Mesendoderm (in vitro differentiated cells): ENCODE data around the gene PDGFD.

Experiments used
- DNase-seq: peaks from one replicate; pipeline ENCODE4 v3.0.0; 2013
- H2AK5ac ChIP-seq: 2 replicates; pipeline ENCODE4 v1.6.1; 2013; ENCODE audit warnings: low read length, inconsistent platforms
- H2BK120ac ChIP-seq: 2 replicates; pipeline ENCODE4 v1.6.1; 2013; ENCODE audit warnings: low read depth, mild to moderate bottlenecking, low read length, moderate library complexity, mixed read lengths
- H2BK15ac ChIP-seq: replicated peaks from 2 replicates; pipeline ENCODE4 v1.6.1; 2013; ENCODE audit warnings: low read depth, mild to moderate bottlenecking, moderate library complexity
- H2BK5ac ChIP-seq: 2 replicates; pipeline ENCODE4 v1.6.1; 2013; ENCODE audit warnings: low read length, inconsistent platforms
- H3K18ac ChIP-seq: 2 replicates; pipeline ENCODE4 v1.6.1; 2013; ENCODE audit warnings: mild to moderate bottlenecking, low read length, mixed read lengths
- H3K23ac ChIP-seq: one replicate; pipeline ENCODE4 v1.6.1; 2013; ENCODE audit warnings: low read length
- H3K27ac ChIP-seq: 2 replicates; pipeline ENCODE4 v1.5.1; 2013; ENCODE audit warnings: low read depth, mild to moderate bottlenecking, inconsistent platforms, low read length, moderate library complexity
- H3K27me3 ChIP-seq: 2 replicates; pipeline ENCODE4 v1.6.1; 2013; ENCODE audit warnings: low read length, control low read depth, mild to moderate bottlenecking, inconsistent platforms; ENCODE audit not compliant: insufficient read depth, poor library complexity
- H3K36me3 ChIP-seq: 2 replicates; pipeline ENCODE4 v1.6.1; 2013; ENCODE audit warnings: low read length, inconsistent platforms; ENCODE audit not compliant: control insufficient read depth, insufficient read depth
- H3K4ac ChIP-seq: one replicate; pipeline ENCODE4 v1.6.1; 2013; ENCODE audit warnings: low read depth, mild to moderate bottlenecking, low read length, moderate library complexity
- H3K4me1 ChIP-seq: 2 replicates; pipeline ENCODE4 v1.6.1; 2013; ENCODE audit warnings: low read depth, low read length, inconsistent platforms; ENCODE audit not compliant: control insufficient read depth
- H3K4me2 ChIP-seq: 2 replicates; pipeline ENCODE4 v1.6.1; 2013; ENCODE audit warnings: low read length
- H3K4me3 ChIP-seq: 2 replicates; pipeline ENCODE4 v1.5.1; 2013; ENCODE audit warnings: mild to moderate bottlenecking, low read length
- H3K56ac ChIP-seq: one replicate; pipeline ENCODE4 v1.6.1; 2013; ENCODE audit warnings: low read length
- H3K79me1 ChIP-seq: 2 replicates; pipeline ENCODE4 v1.6.1; 2013; ENCODE audit warnings: low read length, inconsistent platforms
- H3K79me2 ChIP-seq: 2 replicates; pipeline ENCODE4 v1.6.1; 2013; ENCODE audit warnings: mild to moderate bottlenecking, low read length; ENCODE audit not compliant: control insufficient read depth, insufficient read depth
- H3K9ac ChIP-seq: 2 replicates; pipeline ENCODE4 v1.6.1; 2013; ENCODE audit warnings: low read length, inconsistent platforms
- H4K5ac ChIP-seq: one replicate; pipeline ENCODE4 v1.6.1; 2013; ENCODE audit warnings: low read length
- H4K8ac ChIP-seq: one replicate; pipeline ENCODE4 v1.6.1; 2013; ENCODE audit warnings: low read depth, mild to moderate bottlenecking, control low read depth, low read length, moderate library complexity
- WGBS: extraction: QIAGEN DNeasy Blood & Tissue Kit; methylation state at CpG from one replicate; pipeline ENCODE4 v1.1.7; 2013; ENCODE audit warnings: low lambda C conversion rate, missing lambda C conversion rate; ENCODE audit not compliant: insufficient coverage; ENCODE audit errors: extremely low coverage; 5-methylcytosine and 5-hydroxymethylcytosine counted together

The PDGFD gene

GRCh38 chr11:104057908-104058307, 106.0 kb downstream of the PDGFD start:
- Histone ChIP-seq H3K9ac (no peak overlapping the region), H2BK15ac (no peak overlapping the region), H3K36me3 (no peaks in the 10 kb centered on the region), H3K4me3 (no peak overlapping the region), H3K4me2 (no peak overlapping the region), H3K23ac (no peak overlapping the region), H2BK120ac (no peak overlapping the region), H3K4ac (no peak overlapping the region), H4K8ac (no peak overlapping the region), H2BK5ac (no peak overlapping the region), H3K79me2 (no peaks in the 10 kb centered on the region), H2AK5ac (no peak overlapping the region), H3K79me1 (no peaks in the 10 kb centered on the region), H3K27ac (no peak overlapping the region), H4K5ac (no peak overlapping the region), H3K27me3 (no peaks in the 10 kb centered on the region), H3K56ac (no peak overlapping the region), H3K18ac (no peak overlapping the region), H3K4me1 (peaks cover 4% of the 10 kb centered on the region)
- no peak for DNase-seq
- WGBS = no CpG with 5 or more reads among the region's 5 CpGs

- Histone ChIP-seq H3K4me1 (peaks cover 4% of the 10 kb centered on the region), H3K79me2 (no peaks in the 10 kb centered on the region), H2BK15ac (no peak overlapping the region), H3K4me3 (no peak overlapping the region), H2BK120ac (no peak overlapping the region), H3K18ac (no peak overlapping the region), H4K8ac (no peak overlapping the region), H3K27ac (no peak overlapping the region), H3K9ac (no peak overlapping the region), H3K23ac (no peak overlapping the region), H3K4me2 (no peak overlapping the region), H2AK5ac (no peak overlapping the region), H3K56ac (no peak overlapping the region), H2BK5ac (no peak overlapping the region), H3K27me3 (no peaks in the 10 kb centered on the region), H3K36me3 (no peaks in the 10 kb centered on the region), H4K5ac (no peak overlapping the region), H3K4ac (no peak overlapping the region), H3K79me1 (no peaks in the 10 kb centered on the region)
- WGBS = no CpG with 5 or more reads among the region's 1 CpG
- no peak for DNase-seq
These were observed 108.4 kb downstream of the PDGFD start for GRCh38 chr11:104055596-104055995.

- Histone ChIP-seq H2BK15ac (no peak overlapping the region), H2BK120ac (no peak overlapping the region), H4K8ac (no peak overlapping the region), H3K27ac (no peak overlapping the region), H3K79me1 (no peaks in the 10 kb centered on the region), H3K27me3 (no peaks in the 10 kb centered on the region), H3K56ac (no peak overlapping the region), H3K4me1 (peaks cover 2% of the 10 kb centered on the region), H3K79me2 (no peaks in the 10 kb centered on the region), H3K4ac (no peak overlapping the region), H3K4me3 (no peak overlapping the region), H3K4me2 (no peak overlapping the region), H4K5ac (no peak overlapping the region), H2BK5ac (no peak overlapping the region), H3K18ac (no peak overlapping the region), H3K36me3 (no peaks in the 10 kb centered on the region), H3K23ac (no peak overlapping the region), H3K9ac (no peak overlapping the region), H2AK5ac (no peak overlapping the region)
- WGBS = no CpG with 5 or more reads among the region's 4 CpGs
- DNase-seq = no peak
These were observed 108.9 kb downstream of the PDGFD start for GRCh38 chr11:104054911-104055529.

GRCh38 chr11:104053743-104054478, 110.0 kb downstream of the PDGFD start:
- Histone ChIP-seq H4K5ac (no peak overlapping the region), H3K56ac (no peak overlapping the region), H3K4ac (no peak overlapping the region), H3K27ac (no peak overlapping the region), H3K9ac (no peak overlapping the region), H3K27me3 (no peaks in the 10 kb centered on the region), H3K79me1 (no peaks in the 10 kb centered on the region), H3K18ac (no peak overlapping the region), H4K8ac (no peak overlapping the region), H2BK120ac (no peak overlapping the region), H3K4me1 (no peaks in the 10 kb centered on the region), H3K4me3 (no peak overlapping the region), H2BK15ac (no peak overlapping the region), H2BK5ac (no peak overlapping the region), H3K23ac (no peak overlapping the region), H3K36me3 (no peaks in the 10 kb centered on the region), H3K79me2 (no peaks in the 10 kb centered on the region), H2AK5ac (no peak overlapping the region), H3K4me2 (no peak overlapping the region)
- no CpG with 5 or more reads among the region's 5 CpGs for WGBS
- no peak for DNase-seq

GRCh38 chr11:104051778-104052177, 112.2 kb downstream of the PDGFD start:
- H4K5ac ChIP-seq = no peak overlapping the region
- H3K4me1 ChIP-seq = no peaks in the 10 kb centered on the region
- H3K18ac ChIP-seq = no peak overlapping the region
- no peak overlapping the region for H3K27ac ChIP-seq
- H3K9ac ChIP-seq = no peak overlapping the region
- no peak overlapping the region for H3K4me3 ChIP-seq
- no peak overlapping the region for H2BK120ac ChIP-seq
- no peak overlapping the region for H3K4me2 ChIP-seq
- no peaks in the 10 kb centered on the region for H3K79me1 ChIP-seq
- no peaks in the 10 kb centered on the region for H3K27me3 ChIP-seq
- H2AK5ac ChIP-seq = no peak overlapping the region
- no peak overlapping the region for H2BK15ac ChIP-seq
- H2BK5ac ChIP-seq = no peak overlapping the region
- H3K4ac ChIP-seq = no peak overlapping the region
- H3K79me2 ChIP-seq = no peaks in the 10 kb centered on the region
- no peaks in the 10 kb centered on the region for H3K36me3 ChIP-seq
- DNase-seq = no peak
- no peak overlapping the region for H3K23ac ChIP-seq
- H4K8ac ChIP-seq = no peak overlapping the region
- no CpG with 5 or more reads among the region's 4 CpGs for WGBS
- H3K56ac ChIP-seq = no peak overlapping the region
